ENCODE data around the gene LAMB4. TPM values are rescaled to one million over a fixed set of nuclear protein-coding genes. Genes with fewer than 3 reads are reported as not detected.

Gene LAMB4
- total RNA-seq, 2 experiments from 2014 or later: not detected

DNA sequence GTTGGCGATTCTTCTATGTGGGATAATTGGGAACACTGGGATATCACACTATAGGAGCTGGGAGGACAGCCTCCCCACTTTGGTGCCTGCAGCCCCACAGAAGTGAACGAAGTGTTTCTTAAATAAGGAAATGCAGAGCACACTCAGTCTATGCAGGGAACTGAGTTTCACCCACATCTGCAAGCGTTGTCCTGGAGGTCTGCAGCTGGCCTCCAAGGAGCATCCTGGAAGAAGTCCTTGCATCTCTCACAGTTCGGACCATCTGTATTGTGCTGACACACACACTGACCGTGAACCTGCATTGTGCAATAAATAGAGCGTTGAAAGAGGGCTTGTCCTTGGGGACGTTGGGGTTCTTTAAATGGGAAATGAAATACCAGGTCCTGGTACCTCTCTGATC lies 25.8 kb downstream of the LAMB4 start:
- POLR2A ChIA-PET: interaction anchor here (0.8 kb wide), 1 partner anchor 353 kb away, joined by 3 read pairs; no protein-coding TSS in a partner anchor
- Histone ChIP-seq H3K4me1 (ENCODE audit: insufficient read depth, low read length, poor library complexity, severe bottlenecking) (no peaks in the 10 kb centered on the region), H3K36me3 (ENCODE audit: insufficient read depth, low read length) (no peaks in the 10 kb centered on the region), H3K9me3 (ENCODE audit: low read length) (no peaks in the 10 kb centered on the region), H3K9me2 (ENCODE audit: insufficient read depth, low read length) (no peaks in the 10 kb centered on the region), H3K4me2 (ENCODE audit: low read length) (no peak overlapping the region), H3K4me3 (ENCODE audit: low read depth, low read length, poor library complexity, severe bottlenecking) (no peak overlapping the region), H3K79me2 (ENCODE audit: insufficient read depth, low read depth, low read length) (no peaks in the 10 kb centered on the region), H3K27ac (ENCODE audit: low read depth, low read length, poor library complexity, severe bottlenecking) (no peak overlapping the region), H2AFZ (ENCODE audit: low read length) (no peak overlapping the region), H4K20me1 (ENCODE audit: insufficient read depth, low read length) (no peaks in the 10 kb centered on the region)
- BruUV-seq (replicated peaks): no TSS peak
- no peak for DNase-seq (ENCODE audit: low spot score)
- no peak for TF ChIP-seq EZH2phosphoT487 (IDR thresholded peaks at IDR 0.05; ENCODE audit: borderline replicate concordance, low read depth, low read length)
- TF ChIP-seq, protein P1, sequence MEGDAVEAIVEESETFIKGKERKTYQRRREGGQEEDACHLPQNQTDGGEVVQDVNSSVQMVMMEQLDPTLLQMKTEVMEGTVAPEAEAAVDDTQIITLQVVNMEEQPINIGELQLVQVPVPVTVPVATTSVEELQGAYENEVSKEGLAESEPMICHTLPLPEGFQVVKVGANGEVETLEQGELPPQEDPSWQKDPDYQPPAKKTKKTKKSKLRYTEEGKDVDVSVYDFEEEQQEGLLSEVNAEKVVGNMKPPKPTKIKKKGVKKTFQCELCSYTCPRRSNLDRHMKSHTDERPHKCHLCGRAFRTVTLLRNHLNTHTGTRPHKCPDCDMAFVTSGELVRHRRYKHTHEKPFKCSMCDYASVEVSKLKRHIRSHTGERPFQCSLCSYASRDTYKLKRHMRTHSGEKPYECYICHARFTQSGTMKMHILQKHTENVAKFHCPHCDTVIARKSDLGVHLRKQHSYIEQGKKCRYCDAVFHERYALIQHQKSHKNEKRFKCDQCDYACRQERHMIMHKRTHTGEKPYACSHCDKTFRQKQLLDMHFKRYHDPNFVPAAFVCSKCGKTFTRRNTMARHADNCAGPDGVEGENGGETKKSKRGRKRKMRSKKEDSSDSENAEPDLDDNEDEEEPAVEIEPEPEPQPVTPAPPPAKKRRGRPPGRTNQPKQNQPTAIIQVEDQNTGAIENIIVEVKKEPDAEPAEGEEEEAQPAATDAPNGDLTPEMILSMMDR (conservative IDR thresholded peaks at IDR 0.05; ENCODE audit: low read length): no peak
- intact Hi-C loops (cut with micrococcal nuclease; ENCODE audit: unreplicated experiment): no loop called here
- CTCF ChIA-PET (ENCODE audit: unreplicated experiment): no interaction called here

DNA sequence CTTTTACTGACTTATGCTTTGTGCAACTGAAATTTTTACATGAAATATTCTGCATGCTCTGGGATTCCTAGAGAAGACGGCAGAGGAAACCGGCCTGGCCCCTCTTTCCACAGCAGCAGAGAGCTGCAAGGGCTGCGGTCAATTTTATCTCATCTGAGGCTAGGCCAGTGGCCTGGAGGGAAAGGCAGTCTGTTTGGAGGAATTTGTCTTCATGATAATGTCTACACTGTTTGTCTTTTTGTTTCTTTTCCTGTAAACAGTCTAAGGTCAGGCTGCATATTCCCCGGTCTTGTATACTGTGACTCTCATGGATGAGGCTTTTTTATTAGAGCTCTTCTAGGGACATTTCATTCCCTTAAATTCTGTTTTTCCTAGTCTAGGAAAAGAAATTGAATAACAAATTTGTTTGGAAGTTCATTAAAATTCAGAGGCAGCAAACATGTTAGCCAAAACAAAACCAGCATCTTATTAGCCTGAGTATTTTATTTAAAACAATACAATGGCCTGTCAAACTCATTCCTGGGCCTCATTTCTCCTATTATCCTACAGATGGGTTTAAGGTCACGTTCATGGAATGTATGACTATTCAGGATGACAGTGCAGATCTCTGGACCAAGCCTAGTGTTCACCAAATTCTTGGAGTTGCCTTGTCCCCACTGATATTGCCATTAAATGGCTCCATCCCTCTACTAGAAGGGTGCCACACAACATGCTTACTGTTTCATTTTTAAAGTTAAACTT lies 26.4 kb downstream of the LAMB4 start:
- H3K4me1 ChIP-seq (ENCODE audit: insufficient read depth, low read length, poor library complexity, severe bottlenecking): no peaks in the 10 kb centered on the region

More for the DNA sequence above, 26.4 kb downstream of the LAMB4 start:
- H3K36me3 ChIP-seq (ENCODE audit: insufficient read depth, low read length): no peaks in the 10 kb centered on the region
- no peaks in the 10 kb centered on the region for H3K9me2 ChIP-seq (ENCODE audit: insufficient read depth, low read length)
- H2AFZ ChIP-seq (ENCODE audit: low read length): no peak overlapping the region
- POLR2A ChIA-PET: interaction anchor here (0.6 kb wide), 1 partner anchor 347 kb away, joined by 4 read pairs; no protein-coding TSS in a partner anchor
- no peak overlapping the region for H3K27ac ChIP-seq (ENCODE audit: low read depth, low read length, poor library complexity, severe bottlenecking)
- CTCF ChIA-PET (ENCODE audit: unreplicated experiment): no interaction called here
- no peaks in the 10 kb centered on the region for H4K20me1 ChIP-seq (ENCODE audit: insufficient read depth, low read length)
- H3K4me3 ChIP-seq (ENCODE audit: low read depth, low read length, poor library complexity, severe bottlenecking): no peak overlapping the region
- no TSS peak for BruUV-seq (replicated peaks)
- DNase-seq (ENCODE audit: low spot score): no peak
- no peaks in the 10 kb centered on the region for H3K79me2 ChIP-seq (ENCODE audit: insufficient read depth, low read depth, low read length)
- intact Hi-C loops (cut with micrococcal nuclease; ENCODE audit: unreplicated experiment): no loop called here
- no peaks in the 10 kb centered on the region for H3K9me3 ChIP-seq (ENCODE audit: low read length)
- no peak for TF ChIP-seq EZH2phosphoT487 (IDR thresholded peaks at IDR 0.05; ENCODE audit: borderline replicate concordance, low read depth, low read length)
- TF ChIP-seq, protein P1 (conservative IDR thresholded peaks at IDR 0.05; ENCODE audit: low read length): no peak
- H3K4me2 ChIP-seq (ENCODE audit: low read length): no peak overlapping the region

All from OCI-LY7 (cell line).